NCI-H1092 treated with DMSO at 0.1 percent for 48 hours (cell line): Measurements from ENCODE around the gene DGCR2.
"Not testable (repeated sequence)": the region's sequence is repeated elsewhere in the genome, so short reads cannot be mapped to it uniquely, and the experiment has no call there.

ENCODE experiments used
- DNase-seq: peaks from one replicate; lab custom pipeline; 2025; lab: John Stamatoyannopoulos, UW

The DGCR2 gene

GRCh38 chr22:19058713-19059451 is 63.3 kb downstream of the DGCR2 start:
- DNase-seq = no peak

GRCh38 chr22:19057999-19058491 is 64.2 kb downstream of the DGCR2 start:
- no peak for DNase-seq

- no peak for DNase-seq
Measured at GRCh38 chr22:19057539-19057938, 64.7 kb downstream of the DGCR2 start.

- DNase-seq = no peak
Measured at GRCh38 chr22:19056951-19057401, 65.2 kb downstream of the DGCR2 start.

- no peak for DNase-seq
Measured at GRCh38 chr22:19055801-19056200, 66.4 kb downstream of the DGCR2 start.

GRCh38 chr22:19052941-19053541 is 69.2 kb downstream of the DGCR2 start:
- DNase-seq = no peak

- DNase-seq = no peak
Measured at GRCh38 chr22:19051381-19052072, 70.7 kb downstream of the DGCR2 start.

GRCh38 chr22:19050847-19051246 is 71.4 kb downstream of the DGCR2 start:
- DNase-seq = not testable (repeated sequence)

GRCh38 chr22:19050117-19050516 is 72.1 kb downstream of the DGCR2 start:
- DNase-seq = no peak

- DNase-seq = no peak
Measured at GRCh38 chr22:19048531-19048930, 73.7 kb downstream of the DGCR2 start.

- no peak for DNase-seq
Measured at GRCh38 chr22:19047993-19048392, 74.2 kb downstream of the DGCR2 start.

- DNase-seq = no peak
Measured at GRCh38 chr22:19046719-19047609, 75.2 kb downstream of the DGCR2 start.

GRCh38 chr22:19046287-19046686 is 75.9 kb downstream of the DGCR2 start:
- no peak for DNase-seq

GRCh38 chr22:19045094-19045493 is 77.1 kb downstream of the DGCR2 start:
- DNase-seq = no peak

GRCh38 chr22:19044381-19044780 is 77.8 kb downstream of the DGCR2 start:
- no peak for DNase-seq

GRCh38 chr22:19043121-19044085 is 78.8 kb downstream of the DGCR2 start:
- no peak for DNase-seq

GRCh38 chr22:19042285-19043120 is 79.7 kb downstream of the DGCR2 start:
- DNase-seq = no peak

GRCh38 chr22:19041704-19042074 is 80.5 kb downstream of the DGCR2 start:
- DNase-seq = no peak

- DNase-seq = no peak
Measured at GRCh38 chr22:19040888-19041703, 81.1 kb downstream of the DGCR2 start.
